IMR-90 (cell line): ENCODE data around the gene PON2. TPM values are rescaled to one million over a fixed set of nuclear protein-coding genes. Genes with fewer than 3 reads are reported as not detected.

Experiments
- ATAC-seq: fragments of 200-7000 bp; cut with Tn5 transposase; 2 replicates; pipeline ENCODE4 v1.9.1; 2020; ENCODE audit warnings: low read depth, mild to moderate bottlenecking, moderate library complexity
- BruUV-seq: library from RNA; stranded (reverse); fragments of 400-500 nt; replicated peaks from 2 replicates; lab custom pipeline; 2021; lab: Mats Ljungman, UMichigan
- CTCF ChIA-PET: fragments of 300-600 bp; formaldehyde crosslinking; extraction: SDS; loops from one replicate; lab custom pipeline; 2021; ENCODE audit warnings: antibody characterized with exemption; lab: Yijun Ruan, JAX
- POLR2A ChIA-PET: fragments of 300-600 bp; sonication (Branson Sonifier 250); formaldehyde crosslinking; loops from one replicate; lab custom pipeline; 2022; ENCODE audit warnings: antibody characterized with exemption; ENCODE audit not compliant: unreplicated experiment; lab: Charles Lee
- DNase-seq: peaks from one replicate; pipeline ENCODE4 v3.0.0; 2013
- H2AFZ ChIP-seq: replicated peaks from 2 replicates; pipeline ENCODE3; 2013; ENCODE audit warnings: low read length, mild to moderate bottlenecking; ENCODE audit not compliant: poor library complexity
- H2AK5ac ChIP-seq: 2 replicates; pipeline ENCODE4 v1.6.1; 2013; ENCODE audit warnings: low read depth, low read length, inconsistent platforms
- H2AK9ac ChIP-seq: replicated peaks from 2 replicates; pipeline ENCODE3; 2013; ENCODE audit warnings: mild to moderate bottlenecking, low read depth, low read length, moderate library complexity; ENCODE audit not compliant: poor library complexity
- H2BK120ac ChIP-seq: 2 replicates; pipeline ENCODE4 v1.6.1; 2013; ENCODE audit warnings: low read depth, low read length, inconsistent platforms
- H2BK15ac ChIP-seq: 3 replicates; pipeline ENCODE4 v1.6.1; 2013; ENCODE audit warnings: low read depth, low read length, inconsistent platforms
- H2BK20ac ChIP-seq: 2 replicates; pipeline ENCODE4 v1.6.1; 2013; ENCODE audit warnings: low read depth, mild to moderate bottlenecking, inconsistent platforms, low read length, moderate library complexity
- H2BK5ac ChIP-seq: 2 replicates; pipeline ENCODE4 v1.6.1; 2013; ENCODE audit warnings: mild to moderate bottlenecking, low read depth, low read length, inconsistent platforms; ENCODE audit not compliant: poor library complexity, severe bottlenecking
- H3K14ac ChIP-seq: replicated peaks from 2 replicates; pipeline ENCODE4 v1.6.1; 2013; ENCODE audit warnings: low read depth, low read length, inconsistent platforms
- H3K18ac ChIP-seq: 2 replicates; pipeline ENCODE4 v1.6.1; 2013; ENCODE audit warnings: low read depth, low read length, control low read depth
- H3K23ac ChIP-seq: 2 replicates; pipeline ENCODE4 v1.6.1; 2013; ENCODE audit warnings: low read depth, low read length, inconsistent platforms
- H3K27ac ChIP-seq: 2 replicates; pipeline ENCODE4 v1.5.1; 2013; ENCODE audit warnings: mild to moderate bottlenecking, control low read depth, low read length; ENCODE audit not compliant: insufficient read depth
- H3K27me3 ChIP-seq: 2 replicates; pipeline ENCODE4 v1.6.1; 2013; ENCODE audit warnings: low read length; ENCODE audit not compliant: control insufficient read depth, insufficient read depth
- H3K36me3 ChIP-seq: 2 replicates; pipeline ENCODE4 v1.6.1; 2013; ENCODE audit warnings: low read length, mixed read lengths; ENCODE audit not compliant: control insufficient read depth, insufficient read depth
- H3K4ac ChIP-seq: 2 replicates; pipeline ENCODE4 v1.6.1; 2013; ENCODE audit warnings: low read depth, low read length, inconsistent platforms
- H3K4me1 ChIP-seq: 2 replicates; pipeline ENCODE4 v1.6.1; 2013; ENCODE audit warnings: low read length, mixed read lengths; ENCODE audit not compliant: control insufficient read depth, insufficient read depth
- H3K4me2 ChIP-seq: 2 replicates; pipeline ENCODE4 v1.6.1; 2013; ENCODE audit warnings: low read depth, mild to moderate bottlenecking, control low read depth, low read length, moderate library complexity
- H3K4me3 ChIP-seq: 2 replicates; pipeline ENCODE4 v1.5.1; 2013; ENCODE audit warnings: low read depth, mild to moderate bottlenecking, control low read depth, low read length, moderate library complexity; ENCODE audit not compliant: insufficient read depth
- H3K56ac ChIP-seq: 2 replicates; pipeline ENCODE4 v1.6.1; 2013; ENCODE audit warnings: low read length, inconsistent platforms; ENCODE audit not compliant: insufficient read depth; ENCODE audit errors: extremely low read depth
- H3K79me1 ChIP-seq, 2 experiments: 2 replicates each; pipeline ENCODE4 v1.6.1; 2013; ENCODE audit warnings: low read length in 2 of 2, inconsistent platforms in 1 of 2, low read depth in 1 of 2
- H3K9ac ChIP-seq: 2 replicates; pipeline ENCODE4 v1.6.1; 2013; ENCODE audit warnings: low read depth, low read length, control low read depth
- H3K9me1 ChIP-seq: 2 replicates; pipeline ENCODE4 v1.6.1; 2013; ENCODE audit warnings: low read length, inconsistent platforms; ENCODE audit not compliant: insufficient read depth
- H3K9me3 ChIP-seq: 2 replicates; pipeline ENCODE4 v1.6.1; 2013; ENCODE audit warnings: low read length; ENCODE audit not compliant: control insufficient read depth, insufficient read depth
- H4K20me1 ChIP-seq: 2 replicates; pipeline ENCODE4 v1.6.1; 2013; ENCODE audit warnings: low read length, inconsistent platforms; ENCODE audit not compliant: insufficient read depth
- H4K5ac ChIP-seq: 2 replicates; pipeline ENCODE4 v1.6.1; 2013; ENCODE audit warnings: mild to moderate bottlenecking, low read depth, low read length, control low read depth
- H4K8ac ChIP-seq, 2 experiments: 2 replicates each; pipeline ENCODE4 v1.6.1; 2013; ENCODE audit warnings: low read depth in 2 of 2, low read length in 2 of 2, control low read depth in 1 of 2, inconsistent platforms in 1 of 2
- H4K91ac ChIP-seq: 2 replicates; pipeline ENCODE4 v1.6.1; 2013; ENCODE audit warnings: low read depth, low read length, inconsistent platforms; ENCODE audit not compliant: insufficient read depth
- BHLHE40 ChIP-seq: fragments of 150-350 bp; IDR thresholded peaks from 2 replicates; pipeline ENCODE4 v1.6.1; 2016; ENCODE audit warnings: mild to moderate bottlenecking, low read depth, low read length
- MXI1 ChIP-seq: IDR thresholded peaks from 2 replicates; pipeline ENCODE4 v1.6.1; 2012; ENCODE audit warnings: low read depth, mild to moderate bottlenecking, low read length, moderate library complexity, borderline replicate concordance
- WGBS, 2 experiments: methylation state at CpG; one replicate each; pipeline versions ENCODE4 v1.1.5 to v1.1.7; 2013; ENCODE audit warnings: missing lambda C conversion rate in 2 of 2; ENCODE audit not compliant: insufficient read length in 1 of 2; ENCODE audit errors: extremely low coverage in 2 of 2; 5-methylcytosine and 5-hydroxymethylcytosine counted together
- dilution Hi-C: fragments of 300-500 bp; cut with HindIII; formaldehyde crosslinking; loops from one replicate; pipeline ENCODE4 v1.14.3; 2018; ENCODE audit warnings: low sequenced_read_pairs; ENCODE audit not compliant: unreplicated experiment
- in situ Hi-C: fragments of 300-500 bp; cut with MboI; formaldehyde crosslinking; loops from 3 replicates; pipeline ENCODE4 v1.14.3; 2019; ENCODE audit warnings: low sequenced_read_pairs, inconsistent platforms, mixed read lengths
- intact Hi-C: fragments of 100-400 bp; cut with micrococcal nuclease; formaldehyde crosslinking; loops from 2 replicates; pipeline ENCODE4 v1.10.0; 2022
- polyA plus RNA-seq, 3 experiments: library from polyadenylated mRNA; depleted of rRNA; stranded (reverse); fragments of >200 nt; gene quantifications; 2 replicates each; pipeline ENCODE4 v1.2.3, GENCODE V29; 2012; ENCODE audit warnings: low replicate concordance in 1 of 3
- total RNA-seq: library from RNA; depleted of rRNA; stranded (reverse); fragments of >200 nt; gene quantifications from 2 replicates; pipeline ENCODE4 v1.2.3, GENCODE V29; 2012

PON2 gene
- total and polyA plus RNA-seq, 2 of the 4 experiments (the other 2 are of a cell fraction) = 36.2 to 65.7 TPM

DNA sequence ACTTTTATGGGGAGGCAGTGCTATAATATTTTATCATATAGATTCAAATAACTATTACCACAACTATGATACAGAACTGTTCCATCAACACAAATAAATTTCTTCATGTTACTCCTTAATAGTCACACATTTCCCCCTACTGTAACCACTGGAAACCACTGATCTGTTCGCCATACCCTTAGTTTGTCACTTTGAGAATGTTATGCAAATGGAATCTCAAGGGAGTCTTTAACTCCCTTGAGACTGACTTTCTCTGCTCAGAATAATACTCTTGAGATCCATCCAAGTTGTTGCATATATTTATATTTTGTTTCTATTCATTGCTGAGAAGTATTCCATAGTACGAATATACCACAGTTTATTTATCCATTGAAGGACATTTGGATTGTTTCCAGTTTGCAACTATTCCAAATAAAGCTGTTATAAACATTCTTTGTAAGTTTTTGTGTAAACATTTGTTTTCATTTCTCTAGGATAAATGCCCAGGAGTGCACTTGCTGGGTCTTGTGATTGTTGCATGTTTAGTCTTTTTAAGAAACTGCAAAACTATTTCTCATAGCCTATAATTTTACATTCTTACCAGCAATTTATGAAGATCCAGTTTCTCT lies 19.7 kb upstream of the PON2 start:
- intact Hi-C loops = no loop called here
- H3K9me1 ChIP-seq = no peaks in the 10 kb centered on the region
- CTCF ChIA-PET = no interaction called here

More for the DNA sequence above, 19.7 kb upstream of the PON2 start:
- H3K18ac ChIP-seq = no peak overlapping the region
- H3K14ac ChIP-seq = no peak overlapping the region
- H3K9ac ChIP-seq = no peak overlapping the region
- H2AFZ ChIP-seq = no peak overlapping the region
- POLR2A ChIA-PET = no interaction called here
- no peaks in the 10 kb centered on the region for H3K9me3 ChIP-seq
- no peaks in the 10 kb centered on the region for H3K4me1 ChIP-seq
- H3K4ac ChIP-seq = no peak overlapping the region
- no peak overlapping the region for H3K56ac ChIP-seq
- ATAC-seq = no peak
- no peaks in the 10 kb centered on the region for H3K79me1 ChIP-seq
- H2BK5ac ChIP-seq = no peak overlapping the region
- no CpG with 5 or more reads among the region's 2 CpGs for WGBS, 2 experiments
- H4K91ac ChIP-seq = no peak overlapping the region
- no peak overlapping the region for H3K4me2 ChIP-seq
- H3K4me3 ChIP-seq = no peak overlapping the region
- no peaks in the 10 kb centered on the region for H4K20me1 ChIP-seq
- no peak overlapping the region for H2BK120ac ChIP-seq
- DNase-seq = no peak
- H2BK15ac ChIP-seq = no peak overlapping the region
- no peak overlapping the region for H2BK20ac ChIP-seq
- H2AK5ac ChIP-seq = no peak overlapping the region
- H3K36me3 ChIP-seq = no peaks in the 10 kb centered on the region
- no peak overlapping the region for H3K27ac ChIP-seq
- H3K27me3 ChIP-seq = no peaks in the 10 kb centered on the region
- no TSS peak for BruUV-seq
- H4K8ac ChIP-seq = no peak overlapping the region
- no peak overlapping the region for H2AK9ac ChIP-seq
- H4K5ac ChIP-seq = no peak overlapping the region
- in situ Hi-C loops (no loop called here), dilution Hi-C loops (no loop called here)
- TF ChIP-seq MXI1 (no peak), BHLHE40 (no peak)
- H3K23ac ChIP-seq = no peak overlapping the region
